Naive thymus-derived CD8-positive, alpha-beta T cell (primary cell): Measurements from ENCODE around the gene CHST10. TPM values are rescaled to one million over a fixed set of nuclear protein-coding genes. Genes with fewer than 3 reads are reported as not detected.
A peak's percentile ranks its signal among the peaks of the same experiment; 100 is the strongest.

Source experiments
- ATAC-seq, 2 donors: fragments of 150-1000 bp; cut with Tn5 transposase in 1 of 2; sonication (Bioruptor Pico), chemical (Tn5 transposase) in 1 of 2; 1 replicate in 1 of 2; 2 replicates in 1 of 2; pipeline ENCODE4 v1.10.0; 2021; ENCODE audit warnings: mild to moderate bottlenecking in 2 of 2, moderate library complexity in 2 of 2
- POLR2A ChIA-PET: fragments of 350-600 bp; sonication (Branson Sonifier 250); formaldehyde crosslinking; loops from one replicate; lab custom pipeline; 2021; ENCODE audit warnings: antibody characterized with exemption; lab: Charles Lee
- DNase-seq, 10 donors: peaks; one replicate each; pipeline versions ENCODE4 v3.0.0 to v3.0.0-alpha.2; 2020 to 2022
- H3K27ac Mint-ChIP-seq, 10 donors: one replicate each; pipeline ENCODE4 v1.8.0; 2020 to 2022; ENCODE audit warnings: mild to moderate bottlenecking in 10 of 10, mixed read lengths in 10 of 10, moderate library complexity in 4 of 10, inconsistent platforms in 1 of 10
- H3K27me3 Mint-ChIP-seq, 5 donors: one replicate each; pipeline ENCODE4 v1.8.0; 2021 to 2022; ENCODE audit warnings: mixed read lengths in 5 of 5
- H3K36me3 Mint-ChIP-seq, 3 donors: one replicate each; pipeline ENCODE4 v1.8.0; 2020 to 2022; ENCODE audit warnings: mixed read lengths in 3 of 3, mild to moderate bottlenecking in 2 of 3, inconsistent platforms in 1 of 3
- H3K4me1 Mint-ChIP-seq, 4 donors: one replicate each; pipeline ENCODE4 v1.8.0; 2021 to 2022; ENCODE audit warnings: mixed read lengths in 4 of 4
- H3K4me3 Mint-ChIP-seq, 10 donors: one replicate each; pipeline ENCODE4 v1.8.0; 2020 to 2022; ENCODE audit warnings: mild to moderate bottlenecking in 10 of 10, mixed read lengths in 10 of 10, moderate library complexity in 6 of 10, inconsistent platforms in 1 of 10
- H3K9me3 Mint-ChIP-seq, 9 donors: one replicate each; pipeline ENCODE4 v1.8.0; 2020 to 2022; ENCODE audit warnings: mixed read lengths in 9 of 9, mild to moderate bottlenecking in 3 of 9, inconsistent platforms in 1 of 9, moderate library complexity in 1 of 9
- polyA plus RNA-seq, 3 donors: library from polyadenylated mRNA; unstranded; fragments of 300-500 nt; fragmentation: Illumina TruSeq; gene quantifications; one replicate each; pipeline ENCODE4 v1.2.3, GENCODE V29; 2021
- total RNA-seq, 8 experiments: library from RNA in 2 of 8; stranded (reverse) in 2 of 8; gene quantifications; one replicate each; pipeline ENCODE4 v1.2.3 and lab custom pipeline; 2021 to 2026

The CHST10 gene
- total and polyA plus RNA-seq, 5 experiments from 2014 or later = 5.0 to 8.2 (median 6.4) TPM

DNA sequence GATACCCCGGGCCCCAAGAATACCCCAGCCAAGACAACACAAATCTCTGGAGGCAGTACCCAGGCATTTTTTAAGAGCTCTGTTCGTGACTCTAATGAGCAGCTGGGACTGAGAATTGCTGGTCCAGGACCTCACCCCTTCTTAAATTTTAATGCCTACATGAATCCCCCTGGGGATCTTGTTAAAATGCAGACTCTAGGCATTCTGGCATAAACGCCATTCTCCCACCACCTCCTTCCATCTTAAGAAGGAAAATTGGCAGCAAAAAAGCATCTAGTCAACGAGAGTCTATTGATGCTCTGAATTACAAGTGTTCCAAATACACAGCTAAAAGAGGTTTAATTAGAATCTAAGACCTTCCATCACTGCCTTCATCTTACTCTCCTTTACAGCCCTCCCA lies 5.0 kb downstream of the CHST10 start:
- DNase-seq (no peak), ATAC-seq (no peak)
- Mint-ChIP-seq H3K9me3 (no peaks in the 10 kb centered on the region), H3K4me3 (no peak overlapping the region), H3K36me3 (peaks cover 0 to 3% (median 0%) of the 10 kb centered on the region in 3 donors), H3K4me1 (peaks cover 12 to 26% (median 22%) of the 10 kb centered on the region in 4 donors), H3K27ac (no peak overlapping the region), H3K27me3 (no peaks in the 10 kb centered on the region)
- POLR2A ChIA-PET = no interaction called here

DNA sequence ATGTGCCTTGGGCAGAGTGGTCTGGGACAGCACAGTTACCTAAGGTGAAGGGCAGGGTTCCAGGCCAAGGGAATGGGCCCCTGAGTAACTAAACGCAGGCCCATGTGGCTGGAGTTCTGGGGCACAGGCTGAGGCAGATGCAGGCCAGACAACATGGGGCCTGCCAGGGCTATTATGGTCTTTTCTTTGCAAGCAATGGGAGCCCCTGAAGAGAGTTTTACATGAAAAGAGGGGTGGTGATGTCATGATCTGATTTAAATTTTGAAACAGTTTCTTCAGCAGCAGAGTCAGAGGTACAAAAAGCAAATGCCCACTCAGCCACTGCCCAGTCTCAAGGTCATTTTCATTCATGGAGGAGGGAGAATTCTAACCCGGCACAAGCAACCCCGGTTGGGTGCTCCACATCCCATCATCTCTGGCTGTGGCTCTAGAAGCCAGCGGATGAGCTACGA lies 5.6 kb downstream of the CHST10 start:
- DNase-seq (no peak), ATAC-seq (no peak)
- H3K27ac Mint-ChIP-seq = no peak overlapping the region
- POLR2A ChIA-PET = no interaction called here
- H3K36me3 Mint-ChIP-seq = peaks cover 0 to 5% (median 0%) of the 10 kb centered on the region in 3 donors
- no peaks in the 10 kb centered on the region for H3K9me3 Mint-ChIP-seq
- H3K4me3 Mint-ChIP-seq = no peak overlapping the region
- peaks cover 9 to 23% (median 19%) of the 10 kb centered on the region in 4 donors for H3K4me1 Mint-ChIP-seq
- no peaks in the 10 kb centered on the region for H3K27me3 Mint-ChIP-seq

- DNase-seq (no peak), ATAC-seq (no peak)
- no peaks in the 10 kb centered on the region for H3K9me3 Mint-ChIP-seq
- H3K4me1 Mint-ChIP-seq = peaks cover 0 to 6% (median 4%) of the 10 kb centered on the region in 4 donors
- POLR2A ChIA-PET = no interaction called here
- H3K36me3 Mint-ChIP-seq = peaks cover 0 to 11% (median 0%) of the 10 kb centered on the region in 3 donors
- H3K27me3 Mint-ChIP-seq = no peaks in the 10 kb centered on the region
- no peak overlapping the region for H3K4me3 Mint-ChIP-seq
- peak overlapping the region in 2 of 10 donors; percentile 74 to 81 for H3K27ac Mint-ChIP-seq
These were observed 7.4 kb downstream of the CHST10 start for GRCh38 chr2:100409975-100410647.

DNA sequence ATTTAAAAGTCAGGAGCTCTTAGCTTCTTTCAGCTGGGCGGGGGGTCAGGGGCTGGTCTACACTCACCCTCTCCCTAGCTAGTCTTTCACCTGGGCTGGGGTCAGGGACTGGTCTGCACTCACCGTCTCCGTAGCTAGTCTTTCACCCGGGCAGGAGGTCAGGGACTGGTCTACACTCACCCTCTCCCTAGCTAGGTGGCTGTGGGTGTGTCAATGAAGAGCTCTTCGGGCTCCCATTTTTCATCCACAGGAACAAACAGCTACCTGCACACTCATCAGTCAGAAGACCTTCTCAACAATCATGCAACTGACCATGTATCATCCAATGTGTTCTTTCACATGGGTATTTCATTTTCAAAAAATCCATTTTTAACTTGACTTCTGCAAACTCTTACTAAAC lies 8.0 kb downstream of the CHST10 start:
- peaks cover 0 to 16% (median 0%) of the 10 kb centered on the region in 3 donors for H3K36me3 Mint-ChIP-seq
- DNase-seq (no peak), ATAC-seq (no peak)
- H3K4me3 Mint-ChIP-seq = no peak overlapping the region
- H3K4me1 Mint-ChIP-seq = peaks cover 0 to 6% (median 4%) of the 10 kb centered on the region in 4 donors
- no peaks in the 10 kb centered on the region for H3K9me3 Mint-ChIP-seq
- no peaks in the 10 kb centered on the region for H3K27me3 Mint-ChIP-seq
- POLR2A ChIA-PET = no interaction called here
- no peak overlapping the region for H3K27ac Mint-ChIP-seq

DNA sequence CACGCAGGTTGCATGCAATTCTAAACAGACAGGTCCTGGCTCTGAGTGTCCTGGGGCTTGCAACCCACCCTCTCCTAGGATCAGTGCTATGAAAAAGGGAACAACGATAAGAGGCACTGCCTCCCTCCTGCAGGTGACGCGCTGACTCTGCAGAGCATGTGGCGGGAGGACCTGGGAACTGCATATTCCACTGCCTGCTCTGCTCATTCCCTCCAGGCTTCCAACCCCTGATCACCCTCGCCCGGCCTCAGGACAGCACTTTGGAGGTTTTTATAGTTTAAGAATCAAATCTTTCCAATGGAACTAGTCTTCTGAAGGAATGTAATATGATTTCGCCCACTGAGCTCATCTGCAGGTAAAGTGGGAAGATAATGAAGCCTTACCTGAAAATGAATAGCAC lies 8.5 kb downstream of the CHST10 start:
- H3K4me3 Mint-ChIP-seq = no peak overlapping the region
- H3K36me3 Mint-ChIP-seq = peaks cover 0 to 21% (median 0%) of the 10 kb centered on the region in 3 donors
- ATAC-seq = no peak
- no peaks in the 10 kb centered on the region for H3K27me3 Mint-ChIP-seq
- H3K9me3 Mint-ChIP-seq = no peaks in the 10 kb centered on the region
- POLR2A ChIA-PET = interaction anchor here (0.6 kb wide), 1 partner anchor 793 kb away, joined by 6 read pairs; no protein-coding TSS in a partner anchor
- peak overlapping the region in 1 of 10 donors; percentile 65 for H3K27ac Mint-ChIP-seq
- DNase-seq = no peak
- peaks cover 0 to 6% (median 5%) of the 10 kb centered on the region in 4 donors for H3K4me1 Mint-ChIP-seq

GRCh38 chr2:100408104-100408503 lies 9.4 kb downstream of the CHST10 start:
- DNase-seq = no peak
- Mint-ChIP-seq H3K9me3 (no peaks in the 10 kb centered on the region), H3K27ac (peak overlapping the region in 1 of 10 donors; percentile 24), H3K27me3 (no peaks in the 10 kb centered on the region), H3K36me3 (peaks cover 0 to 22% (median 2%) of the 10 kb centered on the region in 3 donors), H3K4me3 (no peak overlapping the region), H3K4me1 (peaks cover 0 to 6% (median 5%) of the 10 kb centered on the region in 4 donors)
- POLR2A ChIA-PET = no interaction called here
- no peak for ATAC-seq

DNA sequence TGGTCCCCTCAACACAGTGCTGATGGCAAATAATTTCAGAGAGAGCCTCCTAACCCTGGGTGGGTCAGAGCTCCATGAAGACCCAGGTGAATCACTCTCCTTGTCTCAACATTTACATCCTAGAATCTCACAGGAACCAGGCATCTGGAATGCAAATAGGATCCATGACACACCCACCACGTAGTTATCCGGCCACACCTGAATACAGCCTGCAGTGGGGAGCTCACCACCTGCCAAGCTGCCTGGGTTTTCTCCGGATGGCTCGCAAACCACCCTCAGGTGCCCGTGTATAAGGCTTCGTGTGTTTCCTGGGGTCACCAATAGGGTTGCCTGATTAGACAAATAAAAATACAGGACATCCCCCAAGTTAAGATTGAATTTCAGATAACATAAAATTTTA lies 9.9 kb downstream of the CHST10 start:
- H3K36me3 Mint-ChIP-seq = peaks cover 0 to 27% (median 5%) of the 10 kb centered on the region in 3 donors
- DNase-seq (no peak), ATAC-seq (no peak)
- peaks cover 0 to 6% (median 5%) of the 10 kb centered on the region in 4 donors for H3K4me1 Mint-ChIP-seq
- no peak overlapping the region for H3K27ac Mint-ChIP-seq
- no peak overlapping the region for H3K4me3 Mint-ChIP-seq
- POLR2A ChIA-PET = no interaction called here
- H3K27me3 Mint-ChIP-seq = no peaks in the 10 kb centered on the region
- no peaks in the 10 kb centered on the region for H3K9me3 Mint-ChIP-seq

DNA sequence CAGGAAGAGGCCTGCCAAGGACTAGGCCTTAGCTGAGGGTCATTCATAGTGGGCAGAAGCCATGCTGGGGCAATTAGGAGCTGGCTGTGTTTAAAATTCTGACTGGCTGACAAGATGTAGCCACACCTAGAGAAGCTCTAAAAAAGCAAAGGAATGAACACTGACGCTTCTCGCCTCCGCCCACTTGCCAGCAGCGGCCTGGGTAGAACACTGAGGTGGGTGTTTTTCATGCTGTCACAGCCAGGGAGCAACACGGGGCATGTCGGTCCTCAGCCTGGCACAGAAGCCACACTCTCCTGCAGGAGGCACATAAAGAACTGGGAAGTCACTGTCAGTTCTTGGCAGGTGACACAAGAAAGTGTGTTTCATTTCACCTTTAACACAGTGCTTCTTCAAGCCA lies 10.4 kb downstream of the CHST10 start:
- Mint-ChIP-seq H3K36me3 (peaks cover 0 to 31% (median 5%) of the 10 kb centered on the region in 3 donors), H3K4me1 (peaks cover 0 to 6% (median 5%) of the 10 kb centered on the region in 4 donors), H3K4me3 (no peak overlapping the region), H3K27ac (no peak overlapping the region), H3K27me3 (no peaks in the 10 kb centered on the region), H3K9me3 (no peaks in the 10 kb centered on the region)
- ATAC-seq (no peak), DNase-seq (no peak)
- POLR2A ChIA-PET = no interaction called here

DNA sequence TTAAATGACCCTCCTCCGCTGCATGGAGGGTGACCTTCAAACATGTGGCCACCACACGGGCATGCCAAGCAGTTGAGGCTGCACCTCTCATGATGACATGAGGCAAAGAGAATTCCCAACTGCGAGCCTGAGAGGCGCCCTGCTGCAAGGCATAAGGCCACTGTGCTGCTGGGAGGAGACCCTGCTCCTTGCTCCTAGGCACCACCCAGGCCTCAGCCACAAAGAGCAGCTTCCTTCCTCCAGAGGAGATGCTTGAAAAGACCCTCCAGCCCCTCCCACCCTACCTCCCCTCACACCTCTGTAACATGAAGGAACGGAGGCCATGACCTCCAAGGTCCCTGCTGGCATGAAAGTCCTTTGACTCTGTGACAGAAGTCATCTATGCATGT lies 11.4 kb downstream of the CHST10 start:
- Mint-ChIP-seq H3K36me3 (peaks cover 0 to 39% (median 5%) of the 10 kb centered on the region in 3 donors), H3K27me3 (no peaks in the 10 kb centered on the region), H3K4me3 (no peak overlapping the region), H3K4me1 (peaks cover 0 to 6% (median 4%) of the 10 kb centered on the region in 4 donors), H3K27ac (no peak overlapping the region), H3K9me3 (no peaks in the 10 kb centered on the region)
- no peak for ATAC-seq
- POLR2A ChIA-PET = no interaction called here
- DNase-seq = no peak

DNA sequence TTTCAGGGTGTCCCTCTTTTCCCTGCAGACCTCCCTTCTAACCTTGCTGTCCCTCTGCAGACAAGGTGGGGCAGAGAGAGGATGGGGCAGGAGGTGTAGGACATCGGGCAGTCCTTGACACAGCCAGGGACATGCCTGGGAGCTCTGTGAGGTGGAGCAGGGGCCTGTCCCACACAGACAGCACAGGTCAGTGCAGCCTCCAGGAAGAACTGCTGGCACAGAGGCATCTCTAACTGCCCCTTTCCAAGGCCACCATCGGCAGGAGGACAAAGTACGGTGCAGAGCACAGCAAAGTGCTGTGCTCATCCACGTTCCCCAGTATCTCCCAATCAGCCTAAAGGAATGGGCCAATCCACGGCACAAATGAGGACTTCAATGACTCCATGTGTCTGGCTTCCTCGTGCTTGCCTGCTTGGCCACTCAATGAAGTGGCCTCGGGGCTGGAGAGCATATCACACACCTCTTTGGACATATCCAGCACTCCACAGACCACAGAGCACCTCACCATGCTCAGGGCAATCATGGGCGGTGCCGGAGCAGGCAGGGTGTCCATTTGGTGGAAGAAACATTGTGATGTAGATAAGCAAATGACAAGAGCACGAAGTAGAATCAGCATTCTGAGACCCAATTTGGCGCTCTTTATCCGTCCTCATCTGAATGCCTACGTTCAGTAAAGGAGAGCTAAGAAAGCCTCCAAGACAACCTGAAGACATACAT lies 11.9 kb downstream of the CHST10 start:
- no peak overlapping the region for H3K27ac Mint-ChIP-seq
- H3K4me3 Mint-ChIP-seq = no peak overlapping the region

GRCh38 chr2:100404411-100404810 lies 13.1 kb downstream of the CHST10 start:
- Mint-ChIP-seq H3K4me3 (no peak overlapping the region), H3K27me3 (no peaks in the 10 kb centered on the region), H3K4me1 (peaks cover 0 to 4% (median 0%) of the 10 kb centered on the region in 4 donors), H3K27ac (peak overlapping the region in 2 of 10 donors; percentile 7 to 49), H3K36me3 (peaks cover 0 to 38% (median 5%) of the 10 kb centered on the region in 3 donors), H3K9me3 (no peaks in the 10 kb centered on the region)
- ATAC-seq = no peak
- no peak for DNase-seq
- POLR2A ChIA-PET = no interaction called here

More for the DNA sequence above, 11.9 kb downstream of the CHST10 start:
- Mint-ChIP-seq H3K36me3 (peaks cover 0 to 42% (median 5%) of the 10 kb centered on the region in 3 donors), H3K4me1 (peaks cover 0 to 6% (median 4%) of the 10 kb centered on the region in 4 donors), H3K27me3 (no peaks in the 10 kb centered on the region), H3K9me3 (no peaks in the 10 kb centered on the region)
- POLR2A ChIA-PET = no interaction called here
- no peak for ATAC-seq
- no peak for DNase-seq

- no peak for DNase-seq
- Mint-ChIP-seq H3K9me3 (no peaks in the 10 kb centered on the region), H3K36me3 (peaks cover 0 to 38% (median 5%) of the 10 kb centered on the region in 3 donors), H3K27me3 (no peaks in the 10 kb centered on the region), H3K27ac (no peak overlapping the region), H3K4me3 (no peak overlapping the region), H3K4me1 (peaks cover 0 to 4% (median 0%) of the 10 kb centered on the region in 4 donors)
- ATAC-seq = no peak
- POLR2A ChIA-PET = no interaction called here
These were observed 13.7 kb downstream of the CHST10 start for GRCh38 chr2:100403722-100404121.

GRCh38 chr2:100401268-100401667 lies 16.2 kb downstream of the CHST10 start:
- no peak for ATAC-seq
- POLR2A ChIA-PET = no interaction called here
- Mint-ChIP-seq H3K27me3 (no peaks in the 10 kb centered on the region), H3K27ac (no peak overlapping the region), H3K9me3 (no peaks in the 10 kb centered on the region), H3K36me3 (peaks cover 0 to 43% (median 5%) of the 10 kb centered on the region in 3 donors), H3K4me1 (peaks cover 0 to 4% (median under 1%) of the 10 kb centered on the region in 4 donors), H3K4me3 (no peak overlapping the region)
- no peak for DNase-seq
